ENCODE data around the gene REG3G.

Gene REG3G

GRCh38 chr2:78985558-78985957 lies 39.9 kb upstream of the REG3G start:
- no peak for ATAC-seq
- no peak for TF ChIP-seq OSR1 (CRISPR knock-in tag; IDR thresholded peaks at IDR 0.05)
- TF ChIP-seq CREB5 (CRISPR knock-in tag; IDR thresholded peaks at IDR 0.05; ENCODE audit: low read depth), result no peak
- TF ChIP-seq ZNF565 (CRISPR knock-in tag; conservative IDR thresholded peaks at IDR 0.05; ENCODE audit: low read depth), result no peak
- no peak for TF ChIP-seq GLIS3 (CRISPR knock-in tag; IDR thresholded peaks at IDR 0.05)

- ATAC-seq, result no peak
- TF ChIP-seq ZC3H10 (CRISPR knock-in tag; IDR thresholded peaks at IDR 0.05), result no peak
- no peak for TF ChIP-seq SNAI2 (CRISPR knock-in tag; IDR thresholded peaks at IDR 0.05)
- TF ChIP-seq CSRNP3 (CRISPR knock-in tag; IDR thresholded peaks at IDR 0.05), result no peak
- no peak for TF ChIP-seq BACH2 (CRISPR knock-in tag; IDR thresholded peaks at IDR 0.05; ENCODE audit: borderline replicate concordance)
- TF ChIP-seq ZNF8 (CRISPR knock-in tag; IDR thresholded peaks at IDR 0.05), result no peak
- TF ChIP-seq ZNF565 (CRISPR knock-in tag; conservative IDR thresholded peaks at IDR 0.05; ENCODE audit: low read depth), result no peak
- TF ChIP-seq TCF4 (CRISPR knock-in tag; IDR thresholded peaks at IDR 0.05; ENCODE audit: borderline replicate concordance), result no peak
Measured at GRCh38 chr2:78989051-78989450, 36.5 kb upstream of the REG3G start.

GRCh38 chr2:78992451-78992806 lies 33.1 kb upstream of the REG3G start:
- no peak for ATAC-seq
- TF ChIP-seq ZC3H10 (CRISPR knock-in tag; IDR thresholded peaks at IDR 0.05), result no peak
- no peak for TF ChIP-seq CSRNP3 (CRISPR knock-in tag; IDR thresholded peaks at IDR 0.05)
- TF ChIP-seq ZNF565 (CRISPR knock-in tag; conservative IDR thresholded peaks at IDR 0.05; ENCODE audit: low read depth), result no peak
- no peak for TF ChIP-seq TCF4 (CRISPR knock-in tag; IDR thresholded peaks at IDR 0.05; ENCODE audit: borderline replicate concordance)
- no peak for TF ChIP-seq ZNF70 (CRISPR knock-in tag; IDR thresholded peaks at IDR 0.05)
- no peak for TF ChIP-seq CSDC2 (CRISPR knock-in tag; IDR thresholded peaks at IDR 0.05)
- TF ChIP-seq BACH2 (CRISPR knock-in tag; IDR thresholded peaks at IDR 0.05; ENCODE audit: borderline replicate concordance), result no peak
- TF ChIP-seq ZFP30 (CRISPR knock-in tag; IDR thresholded peaks at IDR 0.05), result no peak
- TF ChIP-seq GLIS3 (CRISPR knock-in tag; IDR thresholded peaks at IDR 0.05), result no peak
- TF ChIP-seq ZNF8 (CRISPR knock-in tag; IDR thresholded peaks at IDR 0.05), result no peak
- TF ChIP-seq ARNTL (CRISPR knock-in tag; IDR thresholded peaks at IDR 0.05; ENCODE audit: borderline replicate concordance, low read depth), result no peak

GRCh38 chr2:78992807-78993517 lies 32.5 kb upstream of the REG3G start:
- no peak for TF ChIP-seq ESRRG (CRISPR knock-in tag; IDR thresholded peaks at IDR 0.05)
- no peak for TF ChIP-seq RARB (CRISPR knock-in tag; IDR thresholded peaks at IDR 0.05)
- TF ChIP-seq PATZ1 (CRISPR knock-in tag; IDR thresholded peaks at IDR 0.05; ENCODE audit: borderline replicate concordance), result no peak
- no peak for TF ChIP-seq SNAI2 (CRISPR knock-in tag; IDR thresholded peaks at IDR 0.05)
- no peak for TF ChIP-seq ZFP30 (CRISPR knock-in tag; IDR thresholded peaks at IDR 0.05)
- TF ChIP-seq ARNTL (CRISPR knock-in tag; IDR thresholded peaks at IDR 0.05; ENCODE audit: borderline replicate concordance, low read depth), result no peak
- TF ChIP-seq OSR1 (CRISPR knock-in tag; IDR thresholded peaks at IDR 0.05), result no peak
- TF ChIP-seq BACH2 (CRISPR knock-in tag; IDR thresholded peaks at IDR 0.05; ENCODE audit: borderline replicate concordance), result no peak
- TF ChIP-seq ZNF8 (CRISPR knock-in tag; IDR thresholded peaks at IDR 0.05), result no peak
- TF ChIP-seq CREB5 (CRISPR knock-in tag; IDR thresholded peaks at IDR 0.05; ENCODE audit: low read depth), result no peak
- TF ChIP-seq CSRNP3 (CRISPR knock-in tag; IDR thresholded peaks at IDR 0.05), result no peak
- no peak for TF ChIP-seq CSDC2 (CRISPR knock-in tag; IDR thresholded peaks at IDR 0.05)
- TF ChIP-seq TOX (CRISPR knock-in tag; IDR thresholded peaks at IDR 0.05; ENCODE audit: borderline replicate concordance), result no peak
- TF ChIP-seq ZFP3 (CRISPR knock-in tag; IDR thresholded peaks at IDR 0.05), result no peak
- no peak for TF ChIP-seq POU6F1 (CRISPR knock-in tag; IDR thresholded peaks at IDR 0.05; ENCODE audit: borderline replicate concordance, low read depth)
- TF ChIP-seq ZNF565 (CRISPR knock-in tag; conservative IDR thresholded peaks at IDR 0.05; ENCODE audit: low read depth), result no peak
- TF ChIP-seq TCF4 (CRISPR knock-in tag; IDR thresholded peaks at IDR 0.05; ENCODE audit: borderline replicate concordance), result no peak
- TF ChIP-seq PPARA (CRISPR knock-in tag; IDR thresholded peaks at IDR 0.05; ENCODE audit: borderline replicate concordance), result no peak
- TF ChIP-seq ISL1 (CRISPR knock-in tag; IDR thresholded peaks at IDR 0.05), result no peak
- ATAC-seq, result no peak
